DMS 273 (cell line): ENCODE measurements around the gene RIPPLY1.

Experiments
- DNase-seq: peaks from one replicate; lab custom pipeline; 2025; ENCODE audit not compliant: unreplicated experiment; lab: John Stamatoyannopoulos, UW

Gene RIPPLY1, protein sequence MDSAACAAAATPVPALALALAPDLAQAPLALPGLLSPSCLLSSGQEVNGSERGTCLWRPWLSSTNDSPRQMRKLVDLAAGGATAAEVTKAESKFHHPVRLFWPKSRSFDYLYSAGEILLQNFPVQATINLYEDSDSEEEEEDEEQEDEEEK

DNA sequence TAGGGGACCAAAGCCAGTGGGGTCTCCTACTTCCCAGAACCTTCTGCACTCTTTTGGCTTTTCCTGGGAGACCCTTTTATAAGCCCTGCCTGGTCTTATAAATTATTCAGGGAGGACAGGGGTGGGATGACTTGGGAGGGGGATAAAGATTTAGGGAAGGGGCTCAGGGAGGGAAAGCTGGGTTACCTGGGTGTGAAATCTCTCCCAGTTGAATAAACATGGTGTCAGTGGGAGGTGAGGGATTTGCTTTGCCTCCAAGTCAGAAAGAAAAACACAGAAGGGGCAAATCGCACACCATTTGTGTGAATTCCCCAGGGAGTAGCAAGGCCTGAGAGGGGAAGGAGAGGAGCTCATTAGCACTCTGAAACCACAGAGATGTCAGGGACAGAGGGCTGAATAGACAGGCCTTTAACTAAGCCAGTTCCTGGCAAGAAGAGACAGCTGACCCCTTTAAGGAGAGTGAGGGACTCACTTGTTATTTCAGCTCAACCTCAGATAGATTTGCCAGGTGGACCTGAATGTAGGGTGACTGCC lies at the start of gene RIPPLY1:
RIPPLY1 (minus strand) TSS at position 51 of the 534 bp plus-strand sequence. CDS start 54 bp downstream, outside the sequence.
- peak; percentile 41 for DNase-seq

DNA sequence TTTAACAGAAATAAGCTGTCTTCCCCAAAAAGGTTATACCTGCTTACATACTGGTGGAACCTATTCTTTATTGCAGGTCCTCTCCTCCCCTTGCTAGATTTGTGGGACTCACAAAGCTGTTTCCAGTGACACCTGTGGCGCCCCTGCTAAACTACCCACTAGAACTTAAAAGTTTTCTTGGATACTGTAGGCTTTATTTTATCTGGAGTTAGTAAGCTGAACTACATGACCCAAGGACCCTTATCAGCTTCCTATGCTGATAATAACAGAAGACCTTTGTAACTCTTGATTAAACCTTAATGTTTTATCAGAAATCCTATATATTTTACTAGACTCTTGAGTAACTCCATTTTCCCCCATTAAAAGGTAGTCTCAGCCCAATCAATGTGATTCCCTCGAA lies 49.4 kb upstream of the RIPPLY1 start:
- DNase-seq, result no peak

DNA sequence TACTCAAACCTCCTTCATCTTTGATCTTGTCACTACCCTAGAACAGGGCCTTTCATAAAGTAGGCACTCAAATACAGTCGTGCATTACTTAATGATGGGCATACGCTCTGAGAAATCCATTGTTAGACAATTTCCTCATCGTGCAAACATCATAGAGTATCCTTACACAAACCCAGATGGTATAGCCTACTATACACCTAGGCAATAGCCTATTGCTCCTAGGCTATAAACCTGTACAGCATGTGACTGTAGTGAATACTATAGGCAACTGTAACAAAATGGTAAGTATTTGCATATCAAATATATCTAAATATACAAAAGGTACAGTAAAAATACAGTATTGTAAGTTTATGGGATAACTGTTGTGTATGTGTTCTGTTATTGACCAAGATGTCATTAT lies 48.9 kb upstream of the RIPPLY1 start:
- no peak for DNase-seq

DNA sequence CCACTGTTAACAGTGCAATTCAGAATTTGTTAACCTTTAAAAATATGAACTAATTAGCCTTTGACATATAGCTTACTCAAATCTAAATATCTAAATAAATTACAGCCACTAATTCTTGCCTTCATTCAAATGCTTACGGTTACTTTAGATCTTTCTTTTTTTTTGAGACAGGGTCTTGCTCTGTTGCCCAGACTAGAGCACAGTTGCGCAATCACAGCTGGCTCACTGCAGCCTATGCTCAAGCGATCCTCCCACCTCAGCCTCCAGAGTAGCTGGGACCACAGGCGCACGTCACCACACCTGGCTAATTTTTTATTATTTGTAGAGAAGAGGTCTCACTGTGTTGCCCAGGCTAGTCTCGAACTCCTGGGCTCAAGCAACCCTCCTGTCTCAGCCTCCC lies 48.1 kb upstream of the RIPPLY1 start:
- DNase-seq, result no peak

DNA sequence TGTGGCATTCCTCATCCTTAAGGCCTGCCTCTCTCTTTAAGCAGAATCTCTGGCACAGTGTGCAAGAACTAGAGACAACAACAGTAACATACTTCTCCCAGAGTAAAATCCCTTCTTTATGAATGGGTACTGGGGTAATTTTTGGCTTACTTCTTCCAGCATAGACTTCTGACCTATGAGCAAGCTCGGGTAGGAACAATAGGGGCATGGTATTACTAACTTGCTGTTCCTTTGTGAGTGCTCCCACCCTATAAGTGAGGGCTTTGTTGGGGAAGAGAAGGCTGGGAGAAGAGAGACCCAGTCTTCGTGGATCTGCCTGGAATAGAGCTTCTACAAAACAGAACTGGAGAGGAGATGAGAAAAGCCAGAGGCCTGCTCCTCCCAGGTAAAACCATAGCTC lies 47.2 kb upstream of the RIPPLY1 start:
- no peak for DNase-seq

DNA sequence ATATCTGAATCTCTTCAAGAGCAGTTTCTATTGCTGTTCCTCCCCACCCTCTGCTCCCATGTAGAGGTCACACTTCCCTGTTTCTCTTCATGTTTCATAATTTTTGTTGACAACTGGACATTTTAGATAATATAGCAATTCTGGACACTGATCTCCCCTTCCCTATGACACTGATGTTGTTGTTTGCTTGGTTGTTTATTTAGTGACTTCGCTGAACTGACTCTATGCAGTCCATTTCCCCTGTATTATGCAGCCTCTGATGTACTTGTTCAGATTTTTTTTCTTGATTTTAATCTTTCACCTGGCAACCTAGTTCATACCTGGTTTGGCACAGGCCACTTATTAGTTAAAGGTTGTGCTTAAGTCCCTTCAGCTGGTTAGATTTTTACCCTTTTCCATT lies 46.2 kb upstream of the RIPPLY1 start:
- no peak for DNase-seq

DNA sequence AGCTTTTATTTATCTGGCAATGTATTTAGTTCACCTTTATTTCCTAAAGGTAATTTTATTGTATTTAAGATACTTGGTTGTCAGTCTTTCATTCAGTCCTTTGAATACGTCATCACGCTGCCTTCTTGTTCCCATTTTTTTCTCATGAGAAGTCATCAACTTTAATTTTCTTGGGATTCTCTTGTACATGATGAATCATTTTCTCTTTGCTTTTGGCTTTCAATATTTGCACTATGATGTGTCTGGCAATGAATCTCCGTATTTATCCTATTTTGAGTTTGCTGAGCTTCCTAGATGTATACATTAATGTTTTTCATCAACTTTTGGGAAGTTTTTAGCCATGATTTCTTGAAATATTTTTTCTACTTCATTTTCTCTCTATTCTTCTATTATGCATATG lies 45.5 kb upstream of the RIPPLY1 start:
- DNase-seq, result no peak

DNA sequence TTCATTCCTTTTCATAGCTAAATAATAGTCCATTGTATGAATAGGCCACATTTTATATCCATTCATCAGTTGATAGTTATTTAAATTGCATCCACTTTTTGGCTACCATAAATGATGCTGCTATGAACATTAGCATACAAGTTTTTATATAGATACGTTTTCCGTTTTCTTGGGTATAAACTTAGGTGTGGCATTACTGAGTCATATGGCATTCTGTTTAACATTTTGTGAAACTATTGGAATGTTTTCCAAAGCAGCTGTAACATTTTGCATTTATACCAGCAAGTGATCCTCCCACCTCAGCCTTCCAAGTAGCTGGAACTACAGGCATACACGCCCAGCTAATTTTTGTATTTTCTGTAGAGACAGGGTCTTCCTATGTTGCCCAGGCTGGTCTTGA lies 43.3 kb upstream of the RIPPLY1 start:
- DNase-seq, result no peak

DNA sequence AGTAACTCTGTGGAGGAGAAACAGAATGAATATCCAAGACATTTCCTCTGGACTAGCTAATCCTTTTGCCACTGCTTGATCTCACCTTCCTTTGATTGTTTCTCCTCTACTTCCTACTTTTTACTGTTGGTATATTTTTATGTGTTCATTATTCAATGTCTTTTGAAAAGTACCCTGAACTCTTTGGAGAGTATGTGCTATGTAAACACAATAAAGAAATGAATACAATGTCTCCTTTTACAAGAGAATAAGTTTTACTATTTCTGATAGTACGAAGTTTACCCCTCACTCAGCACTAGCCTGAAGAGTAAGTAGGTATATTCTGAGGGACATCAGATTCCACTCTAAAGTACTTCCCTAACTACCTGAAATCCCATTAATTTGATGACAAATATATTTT lies 36.9 kb upstream of the RIPPLY1 start:
- no peak for DNase-seq

DNA sequence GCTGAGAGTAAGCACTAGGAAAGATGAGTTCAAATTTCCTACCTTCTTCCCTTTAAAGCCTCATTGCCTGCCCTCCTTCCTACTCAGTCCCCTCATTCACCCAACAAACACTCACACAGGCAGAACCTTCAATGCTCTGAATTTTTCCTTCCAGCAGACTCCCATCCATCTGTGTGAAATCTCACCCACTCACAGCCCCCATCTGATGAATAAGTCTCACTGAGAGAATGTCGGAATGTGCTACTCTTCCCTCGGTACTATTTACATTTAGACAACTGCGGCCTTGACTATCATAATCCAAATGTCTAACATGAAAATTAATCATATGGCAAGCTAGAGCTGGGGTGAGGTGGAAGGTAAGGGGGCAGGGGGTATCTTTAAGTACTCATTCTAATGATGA lies 36.4 kb upstream of the RIPPLY1 start:
- DNase-seq, result no peak

DNA sequence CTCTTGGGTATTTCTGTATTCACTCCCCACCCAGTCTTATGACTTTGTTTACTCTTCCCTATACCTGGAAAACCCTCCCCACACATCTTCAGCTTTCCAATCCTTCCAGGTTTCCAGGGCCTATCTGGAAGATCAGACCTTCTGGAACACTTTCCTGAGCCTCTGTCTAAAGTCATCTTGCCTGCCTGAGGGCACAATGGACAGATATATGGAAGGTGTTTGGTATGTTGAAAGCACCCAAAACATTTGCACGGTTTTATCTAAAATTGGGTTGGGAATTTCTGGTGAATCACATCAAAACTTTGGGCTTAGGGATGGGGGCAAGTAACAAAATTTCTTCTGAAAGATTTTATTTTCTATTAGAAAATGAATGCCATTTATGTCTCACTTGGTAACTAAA lies 33.1 kb upstream of the RIPPLY1 start:
- no peak for DNase-seq

DNA sequence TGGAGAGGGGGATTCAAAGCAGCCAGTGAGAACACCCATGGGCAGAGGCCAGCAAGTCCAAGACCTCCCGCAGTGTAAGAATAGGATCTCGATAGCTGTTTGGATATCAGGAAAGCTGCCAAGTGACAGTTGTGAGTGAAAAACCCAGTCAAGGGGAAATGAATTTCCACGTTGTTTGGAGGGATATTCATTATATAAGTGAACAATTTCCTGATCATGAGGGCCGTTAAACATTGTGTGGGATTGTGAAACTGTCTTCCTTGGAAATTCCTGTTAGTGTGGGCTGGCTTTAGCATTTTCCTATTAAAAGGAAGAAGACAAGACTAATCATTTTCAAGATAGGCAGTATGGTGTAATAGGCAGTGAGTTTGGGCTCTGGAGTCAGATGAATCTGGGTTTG lies 32.0 kb upstream of the RIPPLY1 start:
- no peak for DNase-seq

DNA sequence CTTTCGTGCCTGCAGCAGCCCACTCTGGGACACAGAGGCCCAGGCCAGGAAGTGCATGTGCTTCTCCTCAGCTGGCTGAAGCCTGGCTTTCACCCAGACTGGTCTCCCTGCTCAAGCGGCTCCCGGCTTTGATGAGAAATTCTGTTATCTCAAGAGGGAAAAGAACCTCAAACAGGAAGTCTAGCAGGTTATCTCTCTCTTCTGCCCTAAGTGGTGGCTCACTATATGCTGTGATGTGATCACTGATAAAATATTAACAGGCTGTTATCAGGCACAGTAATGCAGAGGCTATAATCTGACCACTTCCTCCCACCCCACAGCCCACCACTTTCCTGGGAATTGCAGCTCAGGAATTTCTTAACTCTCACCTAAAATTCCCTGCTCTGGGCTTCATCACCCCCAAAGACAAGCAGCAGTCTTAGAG lies 30.4 kb upstream of the RIPPLY1 start:
- DNase-seq, result no peak

DNA sequence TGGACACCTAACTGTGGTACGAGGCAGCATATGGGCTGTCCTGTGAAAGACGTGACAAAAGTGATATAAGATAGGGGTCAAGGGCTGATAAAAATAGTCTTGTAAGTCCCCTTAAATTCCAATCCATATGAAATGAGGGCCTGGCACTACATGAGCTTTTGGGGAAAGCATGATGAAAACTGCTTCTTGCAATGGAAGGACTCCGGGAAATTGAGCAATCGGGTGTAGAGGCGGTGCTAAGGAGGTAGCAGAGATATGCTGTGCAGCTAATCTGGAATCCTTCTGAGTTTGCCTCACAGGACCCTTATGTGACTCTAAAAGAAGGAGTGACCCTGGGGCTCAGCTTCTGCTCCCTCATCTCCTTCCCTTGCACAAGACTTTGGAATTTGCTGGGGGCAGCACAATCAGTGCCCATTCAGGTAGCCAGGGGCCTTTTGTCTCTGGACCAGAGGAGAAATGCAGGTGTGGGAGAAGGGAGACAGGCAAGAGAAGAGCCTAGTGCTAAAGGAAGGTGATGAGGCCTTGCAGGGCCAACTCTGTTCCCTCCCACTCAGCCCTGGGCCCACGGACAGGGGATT lies 29.9 kb upstream of the RIPPLY1 start:
- no peak for DNase-seq

DNA sequence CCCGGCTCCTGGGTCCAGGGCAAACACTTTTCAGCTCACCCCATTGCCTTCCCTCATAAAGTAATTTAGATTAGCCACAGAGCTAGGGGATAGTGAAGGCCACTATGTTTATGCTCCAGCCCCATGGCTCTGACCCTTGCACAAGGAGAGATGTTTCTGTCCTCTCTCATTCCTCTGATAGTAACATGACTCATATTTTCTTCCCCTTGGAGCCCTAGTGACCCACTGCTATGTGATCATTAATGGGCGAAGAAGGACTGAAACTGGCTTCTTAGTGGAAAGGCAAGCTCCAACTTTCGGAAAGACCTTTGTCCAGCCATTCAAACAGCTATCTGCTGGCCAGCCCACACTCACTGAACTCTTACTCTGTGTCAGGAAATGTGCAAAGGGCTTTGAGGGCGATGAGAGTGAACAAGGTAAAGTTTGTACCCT lies 29.4 kb upstream of the RIPPLY1 start:
- no peak for DNase-seq

DNA sequence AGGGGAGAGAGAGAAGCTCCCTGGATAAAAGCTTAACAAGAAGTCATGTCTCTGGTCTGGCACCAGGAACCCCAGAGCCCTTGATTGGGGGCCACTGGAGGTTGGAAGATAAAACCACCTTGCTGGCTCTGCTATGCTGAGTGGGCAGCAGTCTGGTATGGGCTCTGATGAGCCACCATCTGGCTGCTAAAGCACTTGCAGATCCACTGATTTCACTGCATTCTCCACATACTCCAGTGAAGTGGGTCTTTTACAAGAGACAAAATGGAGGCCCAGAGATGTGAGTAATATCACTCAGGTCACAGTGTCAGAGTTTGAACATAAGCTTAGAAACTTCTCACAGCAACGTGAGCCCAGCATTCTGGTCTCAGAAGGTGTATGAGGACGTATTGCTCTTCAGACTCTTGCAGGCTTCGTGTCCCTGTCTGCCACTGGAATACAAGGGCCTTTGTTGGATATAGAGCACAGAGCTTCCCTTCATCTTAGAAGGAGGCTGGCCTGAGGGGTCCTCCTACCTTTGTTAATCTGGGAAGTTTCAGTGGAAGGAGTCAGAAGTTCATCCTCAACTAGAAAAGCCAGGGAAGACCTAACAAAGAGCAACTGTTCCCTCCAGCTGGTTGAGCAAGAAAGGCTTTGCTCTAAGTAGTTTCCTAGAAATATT lies 28.8 kb upstream of the RIPPLY1 start:
- no peak for DNase-seq

DNA sequence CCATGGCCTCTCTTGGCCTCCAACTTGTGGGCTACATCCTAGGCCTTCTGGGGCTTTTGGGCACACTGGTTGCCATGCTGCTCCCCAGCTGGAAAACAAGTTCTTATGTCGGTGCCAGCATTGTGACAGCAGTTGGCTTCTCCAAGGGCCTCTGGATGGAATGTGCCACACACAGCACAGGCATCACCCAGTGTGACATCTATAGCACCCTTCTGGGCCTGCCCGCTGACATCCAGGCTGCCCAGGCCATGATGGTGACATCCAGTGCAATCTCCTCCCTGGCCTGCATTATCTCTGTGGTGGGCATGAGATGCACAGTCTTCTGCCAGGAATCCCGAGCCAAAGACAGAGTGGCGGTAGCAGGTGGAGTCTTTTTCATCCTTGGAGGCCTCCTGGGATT lies 25.1 kb upstream of the RIPPLY1 start:
- DNase-seq, result no peak

DNA sequence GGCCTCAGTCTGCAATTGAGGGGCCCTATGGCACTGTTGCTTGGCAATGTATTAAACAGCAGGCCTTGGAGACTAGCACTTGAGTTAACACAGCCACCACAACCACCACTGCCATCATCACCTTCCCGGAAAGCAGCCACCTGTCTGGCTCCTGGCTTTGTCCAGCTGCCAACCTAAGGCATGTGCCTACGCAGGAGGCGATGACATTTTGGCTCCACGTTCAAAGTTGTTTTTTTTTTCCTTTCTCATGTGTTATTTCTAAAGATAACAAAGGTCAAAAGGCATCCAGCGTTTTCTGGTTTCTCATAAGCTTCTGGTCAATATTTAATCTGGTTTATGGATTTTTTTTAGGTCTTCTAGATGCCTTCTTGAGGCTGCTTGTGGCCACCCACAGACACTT lies 24.6 kb upstream of the RIPPLY1 start:
- no peak for DNase-seq

DNA sequence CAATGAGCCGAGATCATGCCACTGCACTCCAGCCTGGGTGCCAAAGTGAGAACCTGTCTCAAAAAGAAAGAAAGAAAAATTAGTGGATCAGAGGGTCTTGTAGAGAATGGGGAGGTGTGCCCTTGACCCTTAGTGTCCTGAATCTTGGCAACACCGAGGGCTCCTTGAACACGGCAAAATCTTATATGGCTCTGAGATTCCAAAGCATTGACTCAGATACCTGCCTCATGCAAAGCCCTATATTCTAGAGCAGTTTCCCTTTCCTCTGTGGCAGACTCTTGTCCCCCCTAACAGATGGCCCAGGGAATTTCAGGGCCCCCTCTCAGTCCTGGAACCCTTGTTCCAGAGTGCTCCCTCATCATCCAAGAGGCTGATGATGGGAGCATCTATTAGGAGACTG lies 23.9 kb upstream of the RIPPLY1 start:
- no peak for DNase-seq

DNA sequence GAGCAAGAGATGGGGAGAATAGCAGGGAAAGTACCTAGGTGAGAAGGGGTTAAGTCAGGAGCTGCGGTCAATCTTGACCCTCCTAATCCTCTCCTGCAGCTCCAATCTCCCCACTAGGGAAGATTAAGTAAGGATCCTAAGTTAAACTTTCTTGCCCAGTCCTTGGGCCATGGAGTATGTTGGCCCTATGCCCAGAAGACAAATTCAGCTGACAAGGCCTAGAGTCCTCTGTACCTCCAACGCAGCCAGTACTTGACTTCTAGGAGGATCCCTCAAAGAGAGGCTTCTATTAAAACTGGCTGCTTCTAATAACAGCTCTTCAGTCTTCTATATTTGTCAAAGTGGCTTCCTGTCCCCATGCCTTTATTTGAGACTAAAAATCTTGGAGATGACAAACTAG lies 18.5 kb upstream of the RIPPLY1 start:
- no peak for DNase-seq

DNA sequence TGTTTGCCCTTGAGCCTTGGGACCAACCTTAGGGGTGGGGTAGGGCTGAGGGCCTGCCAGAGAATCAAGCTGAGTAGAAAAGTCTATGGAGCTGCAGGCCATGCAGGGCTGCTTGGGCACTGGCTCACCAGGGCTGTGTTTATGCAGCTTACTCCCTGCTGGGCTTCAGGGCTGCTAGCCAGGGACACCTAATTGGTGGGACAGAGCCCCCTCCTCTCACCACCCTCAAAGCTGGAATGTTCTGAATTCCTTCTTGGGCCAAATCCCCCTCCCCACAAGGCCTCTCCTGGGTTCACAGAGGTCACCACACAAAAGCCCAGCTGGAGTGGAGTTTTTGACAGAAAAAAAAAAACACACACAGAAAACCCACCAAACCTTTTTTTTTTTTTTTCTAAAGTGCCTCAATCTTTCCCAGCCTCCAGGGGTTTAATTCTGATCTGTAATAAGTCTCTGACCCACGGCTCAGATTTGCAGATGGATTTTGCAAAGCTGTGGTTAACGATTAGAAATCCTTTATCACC lies 16.9 kb upstream of the RIPPLY1 start, which contains the start of gene CLDN2:
CLDN2 (plus strand) TSS at position 471 of the 521 bp plus-strand sequence. CDS start 7,827 bp downstream, outside the sequence.
- no peak for DNase-seq

DNA sequence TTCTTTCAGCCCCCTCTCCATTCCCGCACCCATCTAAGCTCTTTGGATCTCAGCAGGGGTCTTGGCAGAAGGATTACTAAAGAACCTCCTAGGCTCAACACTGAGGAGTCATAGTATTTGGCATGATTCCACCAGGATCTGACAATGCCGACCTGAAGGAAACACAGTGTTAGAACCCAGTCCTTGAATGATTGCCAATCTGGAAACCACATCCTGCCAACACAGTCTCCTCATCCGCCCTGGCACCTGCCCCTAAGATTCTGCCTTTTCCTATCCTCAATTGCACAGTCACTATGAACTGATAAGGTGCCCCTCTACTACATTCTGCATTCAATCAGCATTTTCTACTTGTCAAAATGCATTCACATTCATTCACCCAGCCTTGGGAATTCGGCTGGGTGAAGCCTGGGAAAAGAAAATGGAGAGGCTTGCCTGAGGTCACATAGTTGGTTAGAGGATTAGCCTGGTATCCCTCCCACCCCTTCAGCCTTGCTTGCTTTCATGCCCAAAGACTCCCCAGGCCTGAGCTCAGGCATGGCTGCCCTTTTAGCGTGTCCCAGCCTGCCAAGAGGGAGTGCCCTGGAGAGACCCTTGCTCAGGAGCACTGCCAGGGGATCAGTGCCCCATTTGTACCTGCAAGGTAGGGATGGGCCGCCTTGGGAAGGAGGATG lies 14.8 kb upstream of the RIPPLY1 start:
- peak; percentile 8 for DNase-seq
